Stimulated activated CD4-positive, alpha-beta T cell treated with anti-CD3 and anti-CD28 coated beads, Interleukin-12 subunit alpha, Interleukin-12 subunit beta, amount 100 ng/mL, for 48 hours (primary cell): ENCODE results near the gene RAD51B.

Experiments
- DNase-seq, 3 donors: peaks; one replicate each; pipeline ENCODE4 v3.0.0-alpha.2; 2020; ENCODE audit warnings: low read depth in 2 of 3, low spot score in 1 of 3

Gene RAD51B

DNA sequence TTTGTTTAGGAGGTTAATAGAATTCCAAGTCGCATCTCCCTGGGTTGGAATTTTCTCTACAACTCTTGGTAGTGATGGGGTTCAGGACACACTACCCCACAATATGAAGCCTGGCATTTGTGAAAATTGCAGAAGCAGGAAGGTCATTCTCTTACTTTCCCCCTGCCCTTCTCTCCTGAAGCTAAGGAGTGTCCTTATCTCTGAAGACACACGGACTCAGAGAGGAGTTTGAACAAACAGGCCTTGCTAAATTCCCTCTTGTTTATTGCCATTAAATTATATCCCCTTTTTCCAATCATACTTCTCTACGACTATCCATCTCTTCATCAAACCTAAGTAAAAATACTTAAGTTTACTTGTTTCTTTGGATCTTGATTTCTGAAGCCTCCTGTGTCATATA is 443.0 kb downstream of the RAD51B start:
- no peak for DNase-seq

- no peak for DNase-seq
Observed at GRCh38 chr14:68263563-68264259, 444.1 kb downstream of the RAD51B start.

DNA sequence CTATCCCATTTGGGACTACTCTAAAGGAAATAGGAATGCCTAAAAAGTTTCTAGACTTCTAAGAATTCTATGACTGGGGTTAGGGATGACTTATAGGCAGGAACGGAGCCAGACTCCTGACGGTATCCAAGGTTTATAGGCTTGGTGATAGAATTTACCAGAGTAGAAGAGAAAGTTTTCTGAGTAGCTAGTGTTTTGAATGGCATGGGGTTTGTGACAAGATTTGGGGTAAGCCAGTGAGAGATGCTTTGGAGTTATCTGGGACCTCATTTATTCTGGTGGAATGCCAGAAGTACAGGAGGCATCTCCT is 444.6 kb downstream of the RAD51B start:
- no peak for DNase-seq

- no peak for DNase-seq
Observed at GRCh38 chr14:68266998-68267397, 447.4 kb downstream of the RAD51B start.

- DNase-seq = no peak
Observed at GRCh38 chr14:68268197-68268596, 448.6 kb downstream of the RAD51B start.

DNA sequence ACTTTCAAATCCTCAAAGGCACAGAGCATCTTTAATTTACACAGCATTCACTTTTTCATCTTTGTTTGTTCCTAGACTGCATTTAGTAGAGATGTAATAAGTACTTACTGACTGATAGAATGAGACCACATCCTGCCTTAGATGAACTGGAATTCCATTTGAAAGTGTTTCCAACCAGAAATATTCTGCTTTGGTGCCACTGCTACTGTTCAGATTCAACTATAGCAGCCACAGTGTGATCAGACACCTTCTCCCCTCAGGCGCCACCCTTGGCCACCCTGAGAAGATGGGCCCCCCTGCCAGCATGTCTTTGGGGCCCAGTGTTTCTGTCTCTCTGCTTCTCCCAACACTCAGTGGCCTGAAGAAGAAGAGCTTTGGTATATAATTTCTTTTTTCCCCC is 449.1 kb downstream of the RAD51B start:
- DNase-seq = no peak

DNA sequence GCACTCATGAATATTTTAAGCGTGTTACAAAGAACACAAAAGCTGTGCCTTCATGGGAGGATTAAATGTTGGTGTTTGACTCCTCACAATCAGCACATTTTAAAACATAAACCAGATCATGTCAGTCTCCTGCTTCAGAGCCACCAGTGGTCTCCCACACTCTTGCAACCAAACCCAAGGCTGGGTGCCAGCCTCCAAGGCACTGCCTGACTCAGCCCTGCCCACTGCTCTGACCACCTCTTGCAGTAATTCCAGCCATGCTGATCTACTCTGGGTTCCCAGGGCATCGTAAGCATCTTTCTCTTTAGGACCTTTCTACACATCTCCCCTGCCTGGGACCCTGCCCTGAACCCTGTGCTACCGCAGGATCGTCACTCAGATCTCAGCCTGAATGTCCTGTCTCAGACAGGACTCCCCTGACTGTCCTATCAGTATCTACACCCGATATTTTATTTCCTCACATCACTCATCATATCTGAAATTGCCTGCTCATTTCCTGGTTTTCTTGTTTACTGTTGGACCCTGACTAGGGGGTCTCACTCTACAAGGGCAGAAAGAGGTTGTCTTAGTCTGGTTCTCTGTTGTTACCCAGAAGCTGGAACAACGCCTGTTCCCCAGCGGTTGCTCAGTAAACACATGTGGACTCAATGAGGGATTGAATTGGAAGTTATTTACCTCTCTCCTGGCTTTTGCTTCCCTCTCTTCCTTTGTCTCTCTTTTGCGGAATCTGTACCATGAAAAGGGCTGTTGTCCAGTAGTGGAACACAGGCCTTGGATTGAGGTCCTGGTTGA is 449.8 kb downstream of the RAD51B start:
- no peak for DNase-seq

- no peak for DNase-seq
Observed at GRCh38 chr14:68270342-68270741, 450.8 kb downstream of the RAD51B start.

DNA sequence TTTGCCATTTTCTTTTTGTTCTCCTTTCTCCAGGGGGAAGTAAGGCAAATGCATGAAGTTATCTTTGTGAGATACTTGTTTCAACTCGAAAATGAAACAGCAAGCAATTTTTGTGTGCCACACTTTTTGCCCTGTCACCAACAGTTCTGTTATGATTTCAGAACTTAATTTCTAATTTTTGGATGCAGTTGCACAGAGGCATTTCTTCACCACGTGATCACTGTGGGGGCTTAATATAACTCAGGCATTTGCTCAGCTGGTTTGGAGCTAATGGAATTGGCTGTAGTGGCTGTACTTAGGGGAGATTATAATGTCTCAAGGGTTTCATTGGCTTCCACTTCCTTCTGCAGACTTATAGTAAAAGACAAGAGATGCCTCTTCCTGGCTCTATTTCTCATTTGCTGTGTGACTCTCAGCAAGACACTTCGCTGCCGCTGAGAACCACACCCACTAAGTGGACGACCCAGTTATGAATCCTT is 452.4 kb downstream of the RAD51B start:
- DNase-seq = no peak

GRCh38 chr14:68273413-68273812 is 453.8 kb downstream of the RAD51B start:
- no peak for DNase-seq

DNA sequence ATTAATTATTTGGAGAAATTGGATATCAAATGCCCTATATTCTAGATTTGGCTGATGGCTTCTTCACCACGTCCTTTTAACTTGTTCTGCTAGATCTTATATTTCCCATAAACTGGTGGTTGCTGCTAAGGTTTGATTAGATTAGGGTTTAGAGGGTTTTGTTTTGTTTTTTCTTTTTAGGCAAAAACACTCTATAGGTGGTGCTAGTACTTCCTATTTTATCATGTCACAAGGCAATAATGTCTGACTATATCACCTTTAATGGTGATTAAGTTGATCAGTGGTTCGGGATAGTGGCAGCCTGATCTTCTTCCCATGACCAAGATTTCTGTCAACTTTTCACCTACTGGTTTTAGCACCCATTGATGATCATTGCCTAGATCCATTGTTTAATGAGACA is 455.1 kb downstream of the RAD51B start:
- DNase-seq = no peak

- DNase-seq = no peak
Observed at GRCh38 chr14:68278576-68279436, 459.2 kb downstream of the RAD51B start.

DNA sequence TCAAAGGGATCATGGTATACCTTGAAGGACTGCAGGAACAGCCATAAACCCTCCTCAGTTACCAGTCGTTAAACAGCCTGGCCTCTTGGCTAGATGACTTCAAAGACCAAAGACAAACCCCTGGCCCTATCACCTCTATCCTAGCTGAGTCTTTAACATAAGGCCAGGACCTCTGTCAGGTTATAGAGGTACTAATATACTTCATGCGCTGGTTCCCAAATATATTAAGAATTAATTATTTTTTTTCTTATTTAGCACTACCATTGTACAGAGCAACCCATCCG is 459.8 kb downstream of the RAD51B start:
- DNase-seq = no peak

DNA sequence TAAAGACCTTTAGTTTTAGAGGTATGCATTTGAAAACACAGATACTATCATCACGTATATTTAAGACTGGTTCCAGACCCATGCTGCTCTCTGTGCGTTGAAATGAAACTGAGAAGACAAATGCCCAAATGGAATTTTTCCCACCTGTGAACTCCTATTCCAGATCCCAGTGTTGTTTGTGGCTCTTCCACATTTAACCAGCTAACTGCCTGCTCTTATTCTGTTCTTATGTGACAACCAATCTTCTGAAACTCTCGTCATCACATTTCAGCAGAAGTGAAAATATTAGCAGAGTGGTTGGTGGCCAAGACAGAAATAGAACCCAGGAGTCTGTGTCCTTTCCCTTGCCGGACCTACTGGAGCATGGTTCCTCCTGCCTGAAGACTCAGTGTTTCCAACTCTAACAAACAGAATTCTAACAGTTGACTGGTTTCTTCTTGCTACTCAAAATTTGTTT is 460.2 kb downstream of the RAD51B start:
- no peak for DNase-seq

GRCh38 chr14:68281497-68281896 is 461.9 kb downstream of the RAD51B start:
- DNase-seq = no peak

- peak in 1 of 3 donors; percentile 20 for DNase-seq
Observed at GRCh38 chr14:68282479-68283377, 463.1 kb downstream of the RAD51B start.

- DNase-seq = no peak
Observed at GRCh38 chr14:68283378-68284123, 464.0 kb downstream of the RAD51B start.

DNA sequence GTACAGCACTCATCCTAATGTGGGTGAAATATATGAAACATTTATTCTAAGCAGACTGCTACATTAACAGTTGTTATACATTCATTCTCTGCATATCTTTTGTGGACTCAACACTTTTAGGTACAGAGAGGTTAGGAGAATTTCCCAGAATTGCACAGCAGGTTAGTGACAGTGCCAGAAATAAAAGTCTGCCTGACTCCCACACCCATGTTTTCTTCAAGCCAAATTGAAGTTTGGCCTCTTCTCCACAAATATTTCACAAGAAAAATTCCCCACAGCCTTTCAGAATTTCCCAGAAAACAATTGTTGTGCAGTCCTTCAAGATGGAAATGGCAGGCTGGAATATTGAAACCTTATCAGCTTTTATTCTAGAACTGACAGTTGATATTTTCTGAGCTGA is 464.8 kb downstream of the RAD51B start:
- DNase-seq = no peak

DNA sequence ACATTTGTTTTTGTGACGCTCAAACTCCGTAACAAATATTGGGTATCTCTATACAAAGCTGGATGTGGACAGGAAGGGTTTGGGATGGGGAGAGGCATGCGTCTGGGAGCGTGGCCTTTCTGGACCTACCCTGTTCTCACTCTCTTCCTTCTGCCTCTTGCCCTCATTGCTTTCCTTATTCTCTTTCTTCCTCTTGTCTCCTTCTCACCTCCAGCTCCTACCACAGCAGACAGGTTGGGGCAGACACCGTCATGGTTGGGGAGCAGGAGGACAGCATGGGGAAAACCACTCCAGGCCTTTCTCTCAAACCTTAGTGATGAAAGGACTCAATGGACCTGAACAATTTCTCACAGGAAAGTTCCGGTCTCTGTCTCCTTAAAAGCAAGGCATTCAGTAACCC is 465.3 kb downstream of the RAD51B start:
- no peak for DNase-seq
